ENCODE results near the gene MYO18A.
A peak's percentile ranks its signal among the peaks of the same experiment; 100 is the strongest.
"Not testable (repeated sequence)": the region's sequence is repeated elsewhere in the genome, so short reads cannot be mapped to it uniquely, and the experiment has no call there.

MYO18A gene

GRCh38 chr17:29180034-29180787 is at the start of gene MYO18A:
Gene MYO18A, minus strand, starts transcription at chr17:29180398. Its CDS starts 13,458 bp downstream, at chr17:29166940.
- peak; percentile 56 to 87 (median 58) for DNase-seq (ENCODE audit: low read depth in 3 of 3)

DNA sequence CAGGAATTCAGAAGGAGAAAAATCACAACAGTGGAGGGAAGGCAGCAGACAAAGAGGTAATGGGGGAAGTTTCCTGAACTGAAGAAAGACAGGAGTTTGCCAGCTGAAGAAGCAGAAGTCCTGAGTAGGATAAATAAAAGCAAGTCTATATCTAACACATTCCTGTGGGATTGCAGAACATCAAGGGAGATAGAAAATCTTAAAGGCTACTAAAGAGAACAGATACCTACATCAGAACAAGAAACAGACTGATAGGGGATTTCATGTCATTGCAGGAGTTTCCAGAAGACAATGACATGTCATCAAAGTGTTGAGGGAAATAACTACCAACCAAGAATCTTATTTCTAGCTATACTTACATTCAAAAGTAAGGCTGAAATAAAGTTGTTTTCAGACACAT is 45.2 kb upstream of the MYO18A start:
- DNase-seq (ENCODE audit: low read depth in 3 of 3): no peak

GRCh38 chr17:29221338-29221737 is 41.1 kb upstream of the MYO18A start:
- not testable (repeated sequence) for DNase-seq (ENCODE audit: low read depth in 3 of 3)

DNA sequence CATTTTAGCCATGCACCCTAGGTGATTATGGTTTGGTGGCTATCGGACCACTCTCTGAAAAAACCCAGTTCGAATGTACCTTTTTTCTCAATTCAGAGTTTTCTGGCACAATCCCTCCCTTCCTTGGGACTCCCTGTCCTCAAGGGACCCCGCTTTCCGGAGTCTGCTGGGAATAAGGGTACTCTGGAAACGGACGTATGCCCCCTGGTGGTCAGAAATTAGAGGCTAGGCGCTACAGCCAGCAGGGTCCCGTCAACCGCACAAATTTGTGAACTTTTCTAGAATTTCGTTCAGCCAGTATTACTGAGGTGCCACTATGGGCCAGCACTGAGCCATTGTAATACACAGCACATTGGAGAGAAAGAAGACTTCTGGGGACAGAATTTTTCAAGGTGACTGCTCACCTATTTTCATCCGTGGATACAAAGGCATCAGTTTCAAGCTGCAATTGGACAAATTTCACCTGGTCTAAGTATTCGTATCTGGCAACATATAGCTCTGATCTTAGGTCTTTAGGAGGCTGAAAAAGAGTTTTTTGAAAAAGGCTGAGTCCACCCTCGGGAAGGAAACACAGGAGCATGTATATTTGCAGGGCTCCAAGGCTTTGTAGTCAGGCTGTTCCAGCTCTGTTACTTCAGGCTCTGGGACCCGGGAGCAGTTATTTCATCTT is 39.3 kb upstream of the MYO18A start:
- DNase-seq (ENCODE audit: low read depth in 3 of 3): peak; percentile 43 to 70 (median 60)

DNA sequence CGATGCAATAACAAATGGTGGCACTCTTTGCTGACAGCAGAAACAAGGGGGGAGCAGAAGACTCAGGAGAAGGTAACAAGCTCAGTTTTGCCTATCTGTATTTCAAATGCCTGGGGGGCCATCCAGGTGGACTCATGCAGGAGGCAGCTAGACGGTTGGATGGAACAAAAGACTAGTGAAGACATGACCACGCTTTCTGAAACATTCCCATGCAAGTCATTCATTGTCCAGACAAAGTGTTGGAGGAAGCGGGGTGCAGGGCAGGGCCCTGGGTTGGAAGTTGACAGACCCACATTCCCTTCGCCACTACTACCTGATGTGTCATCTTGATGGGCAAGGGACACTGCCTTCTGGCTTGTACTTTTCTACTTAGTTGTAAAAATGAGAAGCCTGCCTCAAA is 36.7 kb upstream of the MYO18A start:
- DNase-seq (ENCODE audit: low read depth in 3 of 3): no peak

DNA sequence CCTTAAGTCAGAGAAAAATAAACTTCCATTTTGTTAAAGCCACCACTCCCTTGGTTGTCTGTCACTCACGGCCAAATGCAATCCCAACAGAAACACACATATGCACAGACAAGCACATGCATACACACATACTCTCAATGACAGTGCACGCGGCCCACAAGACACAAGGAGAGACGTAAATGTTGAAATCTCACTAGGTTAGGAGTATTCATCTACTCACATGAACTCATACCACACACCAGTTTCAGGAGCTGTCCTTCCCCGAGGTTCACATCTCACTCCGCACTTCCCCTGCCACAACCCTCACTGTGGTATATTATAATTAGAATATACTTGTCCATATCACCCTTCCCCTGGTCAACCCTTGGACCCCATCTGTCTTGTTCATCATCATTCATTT is 36.0 kb upstream of the MYO18A start:
- no peak for DNase-seq (ENCODE audit: low read depth in 3 of 3)

DNA sequence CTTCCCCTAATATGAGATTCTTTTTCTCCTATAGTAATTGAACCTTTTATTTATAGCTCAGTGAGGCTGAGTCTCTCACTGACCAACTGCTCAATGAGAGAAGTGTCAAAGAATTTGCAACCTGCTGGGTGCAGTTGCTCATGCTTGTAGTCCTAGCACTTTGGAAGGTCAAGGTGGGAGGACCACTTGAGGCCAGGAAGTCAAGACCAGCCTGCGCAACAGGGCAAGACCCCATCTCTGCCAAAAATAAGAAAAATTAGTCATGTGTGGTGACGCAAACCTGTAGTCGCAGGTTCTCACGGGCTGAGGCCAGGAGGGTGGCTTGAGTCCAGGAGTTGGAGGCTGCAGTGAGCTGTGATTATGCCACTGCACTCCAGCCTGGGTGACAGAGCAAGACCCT is 35.5 kb upstream of the MYO18A start:
- DNase-seq (ENCODE audit: low read depth in 3 of 3): no peak

DNA sequence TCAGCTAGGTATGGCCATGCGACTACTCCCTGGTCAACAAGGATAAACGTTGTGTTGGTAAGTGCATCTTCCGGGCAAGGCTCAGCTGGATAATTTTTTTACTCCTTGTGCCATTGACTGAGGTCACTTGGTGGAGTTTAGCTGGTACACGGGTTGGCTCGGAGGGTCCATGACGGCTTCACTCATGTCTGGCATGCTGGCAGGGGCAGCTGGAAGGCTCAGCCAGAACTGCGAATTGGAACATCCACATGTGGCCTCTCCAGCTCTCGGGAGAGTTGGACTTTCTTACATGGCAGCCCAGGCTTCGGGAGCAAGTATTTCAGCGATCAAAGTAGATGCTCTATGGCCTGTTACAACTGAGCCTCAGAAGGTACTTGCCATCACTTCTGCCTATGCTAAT is 35.0 kb upstream of the MYO18A start:
- no peak for DNase-seq (ENCODE audit: low read depth in 3 of 3)

- no peak for DNase-seq (ENCODE audit: low read depth in 3 of 3)
Measured at GRCh38 chr17:29214215-29215146, 34.3 kb upstream of the MYO18A start.

DNA sequence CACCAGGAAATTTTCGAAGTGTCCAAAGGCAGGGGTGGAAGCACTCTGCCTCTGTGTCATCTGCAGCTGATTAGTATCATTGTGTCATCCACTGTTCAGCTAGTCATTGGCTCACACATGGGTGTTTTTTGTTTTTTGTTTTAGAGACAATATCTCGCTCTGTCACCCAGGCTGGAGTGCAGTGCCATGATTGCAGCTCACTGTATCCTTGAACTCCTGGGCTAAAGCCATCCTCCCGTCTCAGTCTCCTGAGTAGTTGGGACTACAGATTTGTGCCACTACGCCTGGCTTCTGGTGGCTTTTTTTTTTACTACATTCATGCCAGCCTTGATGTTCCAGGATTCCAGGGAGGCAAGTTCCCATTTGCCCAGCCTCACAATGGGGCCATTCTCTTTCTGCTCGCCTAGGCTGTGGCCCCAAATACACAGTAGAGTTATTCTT is 32.5 kb upstream of the MYO18A start:
- no peak for DNase-seq (ENCODE audit: low read depth in 3 of 3)

- DNase-seq (ENCODE audit: low read depth in 3 of 3): no peak
Measured at GRCh38 chr17:29212094-29212631, 32.0 kb upstream of the MYO18A start.

- no peak for DNase-seq (ENCODE audit: low read depth in 3 of 3)
Measured at GRCh38 chr17:29210879-29211278, 30.7 kb upstream of the MYO18A start.

DNA sequence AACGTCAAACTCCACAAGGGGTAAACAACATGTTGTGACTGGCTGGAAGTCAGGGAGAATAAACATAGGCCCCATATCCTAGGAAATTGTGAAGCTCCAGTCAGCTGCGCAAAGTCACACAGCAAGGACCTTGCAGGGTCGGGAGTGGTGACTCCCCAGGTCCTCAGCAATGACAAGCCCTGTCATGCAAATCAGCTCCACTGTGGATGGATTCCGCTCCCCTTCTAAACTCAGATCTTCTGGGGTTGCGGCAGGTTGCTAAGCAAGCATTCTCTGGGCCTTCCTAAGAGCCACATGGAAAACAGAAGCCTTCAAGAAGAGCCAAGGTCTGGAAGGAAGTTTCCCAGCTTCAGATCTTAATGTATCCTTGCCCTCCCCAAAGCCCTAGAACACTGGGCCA is 28.9 kb upstream of the MYO18A start:
- no peak for DNase-seq (ENCODE audit: low read depth in 3 of 3)

GRCh38 chr17:29207975-29208374 is 27.8 kb upstream of the MYO18A start:
- no peak for DNase-seq (ENCODE audit: low read depth in 3 of 3)

DNA sequence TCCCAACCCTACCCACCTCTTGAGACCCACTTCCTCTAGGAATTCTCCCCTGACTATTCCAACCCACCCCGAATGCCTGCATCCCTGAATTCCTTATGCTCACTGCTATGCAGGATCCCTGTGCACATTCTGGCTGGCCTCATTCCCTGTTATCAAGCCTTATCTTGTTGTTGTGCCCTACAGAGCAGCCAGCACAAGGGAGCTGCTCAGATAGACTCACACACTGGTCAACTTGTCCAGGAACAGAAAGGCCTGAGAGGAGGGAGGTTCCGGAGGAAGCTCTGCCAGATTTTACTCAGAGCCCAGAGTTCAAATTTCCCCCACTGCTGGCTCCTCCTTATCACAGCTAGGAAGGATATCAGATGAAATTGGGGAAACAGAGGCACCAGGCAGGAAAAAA is 24.8 kb upstream of the MYO18A start:
- DNase-seq (ENCODE audit: low read depth in 3 of 3): no peak

DNA sequence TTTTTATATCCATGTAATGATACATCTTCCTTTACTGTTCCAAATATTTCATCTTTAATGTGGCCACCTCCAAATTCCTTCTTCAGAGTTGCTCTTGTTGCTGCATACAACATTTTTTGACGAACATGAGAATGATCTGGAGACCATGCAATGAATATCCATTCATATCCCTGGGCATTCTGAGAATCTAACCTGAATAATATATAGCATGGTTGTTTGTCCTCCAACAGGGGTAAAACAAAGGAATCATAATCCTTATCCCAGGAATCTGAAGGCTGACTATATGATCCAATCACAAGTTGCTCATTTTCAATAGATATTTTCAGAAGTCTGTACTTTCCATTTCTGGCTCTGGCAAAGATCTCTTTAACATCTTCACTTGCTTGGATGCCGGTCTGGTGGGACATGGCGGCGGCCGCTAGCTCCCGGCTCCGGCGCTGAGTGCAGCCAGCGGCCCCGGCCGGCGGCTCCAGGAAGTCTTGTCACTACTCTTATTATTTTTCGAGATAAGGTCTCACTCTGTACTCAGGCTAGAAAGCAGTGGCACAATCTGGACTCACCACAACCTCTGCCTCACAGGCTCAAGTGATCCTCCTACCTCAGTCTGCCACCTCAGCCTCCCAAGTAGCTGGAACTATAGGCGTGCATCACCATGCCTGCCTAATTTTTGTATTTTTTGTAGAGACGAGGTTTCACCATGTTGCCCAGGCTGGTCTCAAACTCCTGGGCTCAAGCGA is 24.0 kb upstream of the MYO18A start:
- DNase-seq (ENCODE audit: low read depth in 3 of 3): not testable (repeated sequence)

GRCh38 chr17:29197516-29198272 is 17.5 kb upstream of the MYO18A start:
- no peak for DNase-seq (ENCODE audit: low read depth in 3 of 3)

DNA sequence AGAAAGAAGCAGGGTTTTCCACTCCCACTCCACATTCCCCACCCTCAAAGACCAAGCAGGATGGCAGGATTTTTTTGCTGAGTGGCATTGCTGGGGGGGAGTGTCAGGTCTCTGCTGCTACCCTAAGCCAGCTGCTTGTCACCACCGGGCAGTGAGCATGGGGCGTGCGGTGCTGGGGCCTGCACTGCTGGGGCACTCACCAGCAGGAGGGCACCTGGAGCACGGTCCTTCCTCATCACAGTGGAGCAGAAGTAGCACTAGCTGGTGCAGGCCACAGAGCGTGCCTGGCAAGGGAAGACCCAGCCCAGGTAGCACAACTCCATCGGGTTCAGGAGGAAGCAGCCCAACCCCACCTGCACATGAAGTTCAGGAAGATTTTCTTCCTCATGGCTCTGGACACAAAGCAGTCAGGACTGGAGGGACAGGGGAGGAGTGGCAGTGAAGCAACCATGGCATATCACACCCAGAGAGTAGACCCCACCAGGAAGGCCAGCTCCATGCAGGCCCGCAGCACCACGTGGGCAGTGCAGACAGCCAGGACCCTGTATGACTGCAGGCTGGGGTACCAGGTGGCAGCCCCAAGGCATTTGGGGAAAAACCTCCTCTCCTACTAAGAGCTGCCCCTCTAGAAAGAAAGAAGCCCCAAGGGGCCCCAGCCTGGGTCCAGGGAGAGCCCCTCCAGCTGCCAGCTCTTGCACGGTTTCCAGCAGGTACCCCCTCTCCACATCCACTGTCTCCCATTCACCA is 16.7 kb upstream of the MYO18A start:
- no peak for DNase-seq (ENCODE audit: low read depth in 3 of 3)

- no peak for DNase-seq (ENCODE audit: low read depth in 3 of 3)
Measured at GRCh38 chr17:29195465-29196081, 15.4 kb upstream of the MYO18A start.
